ENCODE data around the gene GAREM1.

The GAREM1 gene

DNA sequence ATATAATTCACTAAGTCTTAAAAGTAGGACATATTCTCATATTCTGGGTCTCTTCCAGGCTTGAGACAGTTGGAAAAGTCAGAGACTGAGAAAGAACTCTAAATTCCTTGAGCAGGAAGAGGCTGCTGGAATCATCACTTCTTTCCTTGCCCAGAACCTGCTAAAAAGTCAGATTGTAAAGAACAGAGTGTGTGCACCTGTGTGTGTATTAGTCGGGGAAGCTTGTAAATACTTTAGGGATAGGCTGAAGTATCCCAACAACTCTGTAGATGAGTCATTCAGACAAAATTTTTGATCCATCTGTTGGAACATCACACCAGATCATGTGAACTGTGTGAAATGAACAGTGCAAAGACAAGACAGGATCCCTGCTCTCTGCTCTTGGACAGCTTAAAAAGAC is 16.1 kb downstream of the GAREM1 start:
- no peak overlapping the region for H3K4me3 ChIP-seq (ENCODE audit: low read depth, low read length, poor library complexity, severe bottlenecking)

DNA sequence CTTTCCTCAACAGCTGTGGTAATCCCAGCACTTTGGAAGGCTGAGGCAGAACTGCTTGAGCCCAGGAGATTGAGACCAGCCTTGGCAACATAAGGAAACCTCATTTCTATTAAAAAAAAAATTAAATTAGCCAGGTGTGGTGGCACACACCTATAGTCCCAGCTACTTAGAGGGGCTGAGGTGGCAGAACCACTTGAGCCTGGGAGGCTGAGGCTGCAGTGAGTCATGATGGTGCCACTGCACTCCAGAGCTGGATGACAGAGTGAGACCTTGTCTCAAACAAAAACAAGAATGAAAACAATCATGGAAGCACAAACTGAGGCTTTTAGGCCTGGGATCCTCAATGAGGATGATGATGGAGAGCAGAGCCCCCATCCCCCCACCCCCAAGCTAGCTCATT is 19.8 kb downstream of the GAREM1 start:
- Histone ChIP-seq H3F3A (ENCODE audit: insufficient read depth, low read length) (no peaks in the 10 kb centered on the region), H3K4me2 (ENCODE audit: low read length) (no peak overlapping the region), H3K27ac (ENCODE audit: low read depth, low read length, poor library complexity, severe bottlenecking) (no peak overlapping the region), H3K9me2 (ENCODE audit: low read depth, low read length) (no peaks in the 10 kb centered on the region), H3K9ac (ENCODE audit: low read length) (no peak overlapping the region), H3K79me2 (ENCODE audit: insufficient read depth, low read length) (no peaks in the 10 kb centered on the region), H3K27me3 (ENCODE audit: insufficient read depth, low read length) (no peaks in the 10 kb centered on the region), H4K20me1 (ENCODE audit: insufficient read depth, low read length) (no peaks in the 10 kb centered on the region), H3K9me3 (ENCODE audit: low read length) (no peaks in the 10 kb centered on the region), H2AFZ (ENCODE audit: low read length) (no peak overlapping the region), H3K36me3 (ENCODE audit: insufficient read depth, low read length) (no peaks in the 10 kb centered on the region), H3K4me1 (ENCODE audit: insufficient read depth, low read length, severe bottlenecking) (no peaks in the 10 kb centered on the region), H3K4me3 (ENCODE audit: low read depth, low read length, poor library complexity, severe bottlenecking) (no peak overlapping the region)
- TF ChIP-seq, protein P1, sequence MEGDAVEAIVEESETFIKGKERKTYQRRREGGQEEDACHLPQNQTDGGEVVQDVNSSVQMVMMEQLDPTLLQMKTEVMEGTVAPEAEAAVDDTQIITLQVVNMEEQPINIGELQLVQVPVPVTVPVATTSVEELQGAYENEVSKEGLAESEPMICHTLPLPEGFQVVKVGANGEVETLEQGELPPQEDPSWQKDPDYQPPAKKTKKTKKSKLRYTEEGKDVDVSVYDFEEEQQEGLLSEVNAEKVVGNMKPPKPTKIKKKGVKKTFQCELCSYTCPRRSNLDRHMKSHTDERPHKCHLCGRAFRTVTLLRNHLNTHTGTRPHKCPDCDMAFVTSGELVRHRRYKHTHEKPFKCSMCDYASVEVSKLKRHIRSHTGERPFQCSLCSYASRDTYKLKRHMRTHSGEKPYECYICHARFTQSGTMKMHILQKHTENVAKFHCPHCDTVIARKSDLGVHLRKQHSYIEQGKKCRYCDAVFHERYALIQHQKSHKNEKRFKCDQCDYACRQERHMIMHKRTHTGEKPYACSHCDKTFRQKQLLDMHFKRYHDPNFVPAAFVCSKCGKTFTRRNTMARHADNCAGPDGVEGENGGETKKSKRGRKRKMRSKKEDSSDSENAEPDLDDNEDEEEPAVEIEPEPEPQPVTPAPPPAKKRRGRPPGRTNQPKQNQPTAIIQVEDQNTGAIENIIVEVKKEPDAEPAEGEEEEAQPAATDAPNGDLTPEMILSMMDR (IDR thresholded peaks at IDR 0.05; ENCODE audit: low read length): no peak
- TF ChIP-seq EZH2 (IDR thresholded peaks at IDR 0.05; ENCODE audit: borderline replicate concordance, low read length): no peak

More for the DNA sequence above, 16.1 kb downstream of the GAREM1 start:
- H3K9ac ChIP-seq (ENCODE audit: low read length): no peak overlapping the region
- H3K79me2 ChIP-seq (ENCODE audit: insufficient read depth, low read length): no peaks in the 10 kb centered on the region
- TF ChIP-seq EZH2 (IDR thresholded peaks at IDR 0.05; ENCODE audit: borderline replicate concordance, low read length): no peak
- TF ChIP-seq, protein P1 (IDR thresholded peaks at IDR 0.05; ENCODE audit: low read length): no peak
- no peaks in the 10 kb centered on the region for H3K9me2 ChIP-seq (ENCODE audit: low read depth, low read length)
- no peak overlapping the region for H3K4me2 ChIP-seq (ENCODE audit: low read length)
- no peak overlapping the region for H3K27ac ChIP-seq (ENCODE audit: low read depth, low read length, poor library complexity, severe bottlenecking)
- H3K9me3 ChIP-seq (ENCODE audit: low read length): no peaks in the 10 kb centered on the region
- no peaks in the 10 kb centered on the region for H3F3A ChIP-seq (ENCODE audit: insufficient read depth, low read length)
- H3K4me1 ChIP-seq (ENCODE audit: insufficient read depth, low read length, severe bottlenecking): no peaks in the 10 kb centered on the region
- no peak overlapping the region for H2AFZ ChIP-seq (ENCODE audit: low read length)
- H4K20me1 ChIP-seq (ENCODE audit: insufficient read depth, low read length): no peaks in the 10 kb centered on the region; the same call in 1 of the 2 replicates
- H3K36me3 ChIP-seq (ENCODE audit: insufficient read depth, low read length): no peaks in the 10 kb centered on the region
- no peaks in the 10 kb centered on the region for H3K27me3 ChIP-seq (ENCODE audit: insufficient read depth, low read length)

DNA sequence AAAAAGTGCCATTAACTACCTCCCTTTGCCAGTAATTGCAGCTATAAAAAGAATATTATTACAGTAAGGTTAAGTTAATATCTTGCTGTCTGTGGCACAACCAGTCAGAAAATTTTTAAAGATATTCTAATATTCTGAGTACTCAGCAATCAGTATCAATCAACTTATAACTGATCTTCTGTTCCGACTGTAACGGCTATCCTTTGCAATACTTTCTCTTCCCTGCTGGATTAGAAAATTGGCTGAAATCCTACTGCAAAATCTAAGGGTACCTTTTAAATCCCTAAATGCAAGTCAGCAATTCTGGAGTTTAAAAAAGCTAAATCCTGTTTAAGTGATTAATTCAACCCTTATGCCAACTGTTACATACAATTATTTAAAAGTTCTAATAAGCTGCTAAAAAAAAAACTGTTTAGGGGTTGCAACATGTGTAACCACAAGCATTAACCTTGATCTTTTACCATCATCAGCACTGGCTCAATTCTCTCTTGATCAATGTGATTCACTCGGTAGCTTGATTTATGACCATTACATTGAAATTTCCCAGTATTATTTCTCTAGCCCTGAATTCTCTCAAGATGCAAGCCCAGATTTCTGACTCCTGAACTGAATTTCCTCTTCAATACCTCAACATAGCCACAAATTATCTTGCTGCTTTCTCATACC is 20.5 kb downstream of the GAREM1 start:
- H3K4me1 ChIP-seq (ENCODE audit: insufficient read depth, low read length, severe bottlenecking): no peaks in the 10 kb centered on the region
- no peak overlapping the region for H3K27ac ChIP-seq (ENCODE audit: low read depth, low read length, poor library complexity, severe bottlenecking)

More for the DNA sequence above, 20.5 kb downstream of the GAREM1 start:
- Histone ChIP-seq H2AFZ (ENCODE audit: low read length) (no peak overlapping the region), H3K4me3 (ENCODE audit: low read depth, low read length, poor library complexity, severe bottlenecking) (no peak overlapping the region), H3K4me2 (ENCODE audit: low read length) (no peak overlapping the region), H3F3A (ENCODE audit: insufficient read depth, low read length) (no peaks in the 10 kb centered on the region), H3K36me3 (ENCODE audit: insufficient read depth, low read length) (no peaks in the 10 kb centered on the region), H3K9ac (ENCODE audit: low read length) (no peak overlapping the region), H3K27me3 (ENCODE audit: insufficient read depth, low read length) (no peaks in the 10 kb centered on the region), H4K20me1 (ENCODE audit: insufficient read depth, low read length) (no peaks in the 10 kb centered on the region), H3K79me2 (ENCODE audit: insufficient read depth, low read length) (no peaks in the 10 kb centered on the region), H3K9me2 (ENCODE audit: low read depth, low read length) (no peaks in the 10 kb centered on the region), H3K9me3 (ENCODE audit: low read length) (no peaks in the 10 kb centered on the region)
- TF ChIP-seq, protein P1 (IDR thresholded peaks at IDR 0.05; ENCODE audit: low read length): no peak
- TF ChIP-seq EZH2 (IDR thresholded peaks at IDR 0.05; ENCODE audit: borderline replicate concordance, low read length): no peak
